ENCODE data around the gene ZBTB21. TPM values are rescaled to one million over a fixed set of nuclear protein-coding genes. Genes with fewer than 3 reads are reported as not detected.

Gene ZBTB21
- total and polyA plus RNA-seq, 2 of the 8 experiments (the other 6 are each of a cell fraction or from before 2014, with no cell fraction given) = 3.9 to 17.8 TPM

DNA sequence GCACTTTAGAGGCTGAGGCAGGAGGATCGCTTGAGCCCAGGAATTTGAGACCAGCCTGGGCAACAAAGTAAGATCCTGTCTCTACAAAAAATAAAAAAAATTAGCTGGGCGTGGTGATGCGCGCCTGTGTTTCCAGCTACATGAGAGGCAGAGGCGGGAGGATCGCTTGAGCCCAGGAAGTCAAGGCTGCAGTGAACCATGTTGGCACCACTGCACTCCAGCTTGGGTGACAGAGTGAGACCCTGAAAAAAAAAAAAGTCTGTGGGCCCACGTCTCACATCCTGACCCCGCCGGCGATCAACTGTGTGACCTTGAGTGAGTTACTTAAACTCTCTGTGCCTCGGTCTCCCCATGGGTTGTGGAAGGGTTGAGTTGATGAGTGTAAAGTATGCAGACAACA, 12.7 kb upstream of the ZBTB21 start:
- Histone ChIP-seq H3K27ac (ENCODE audit: low read depth, low read length) (no peak overlapping the region), H3K79me1 (ENCODE audit: low read depth, low read length) (no peaks in the 10 kb centered on the region), H3K23ac (ENCODE audit: insufficient read length) (no peak overlapping the region), H3K79me2 (ENCODE audit: control insufficient read depth in 1 of 2, insufficient read depth in 2 of 2, low read length in 2 of 2) (no peaks in the 10 kb centered on the region), H2BK15ac (ENCODE audit: low read length) (no peak overlapping the region), H3K14ac (ENCODE audit: insufficient read length) (no peak overlapping the region), H3K18ac (ENCODE audit: extremely low read depth, low read length) (no peak overlapping the region), H2BK5ac (ENCODE audit: low read depth, low read length) (no peak overlapping the region), H4K5ac (ENCODE audit: insufficient read length, low read depth, low read length) (no peak overlapping the region), H2BK12ac (ENCODE audit: low read depth, low read length) (no peak overlapping the region; the same call in 1 of the 2 replicates), H3K23me2 (ENCODE audit: low read depth, low read length) (peaks cover 10% of the 10 kb centered on the region; the same call in 1 of the 2 replicates), H3K9me3 (ENCODE audit: insufficient read depth in 2 of 2, low read depth in 1 of 2, low read length in 1 of 2) (no peaks in the 10 kb centered on the region), H3K36me3 (ENCODE audit: control insufficient read depth in 2 of 4, insufficient read depth in 4 of 4, low read length in 3 of 4) (no peaks in the 10 kb centered on the region), H4K8ac (ENCODE audit: extremely low read depth, insufficient read depth, low read length) (no peak overlapping the region; the same call in 1 of the 2 replicates), H3K4me1 (replicated peaks in 1 of 4; ENCODE audit: control insufficient read depth in 3 of 4, insufficient read depth in 4 of 4, low read length in 3 of 4) (peaks cover 2 to 11% (median 5%) of the 10 kb centered on the region in 4 experiments; a peak in 6 of 7 replicates), H2AFZ (ENCODE audit: low read length) (no peak overlapping the region), H4K20me1 (replicated peaks in 1 of 2; ENCODE audit: control insufficient read depth in 1 of 2, insufficient read depth in 2 of 2, low read length in 2 of 2) (peaks cover 0 to 7% of the 10 kb centered on the region in 2 experiments), H3K56ac (replicated peaks; ENCODE audit: insufficient read length, low read depth, low read length) (no peak overlapping the region), H3K9ac (replicated peaks in 1 of 4; ENCODE audit: extremely low read depth in 1 of 4, low read depth in 3 of 4, low read length in 3 of 4) (no peak overlapping the region), H3K4me3 (ENCODE audit: extremely low read depth in 1 of 4, insufficient read depth in 2 of 4, low read depth in 3 of 4, low read length in 4 of 4) (no peak overlapping the region), H3K4me2 (ENCODE audit: insufficient read depth in 1 of 2, low read depth in 2 of 2, low read length in 2 of 2) (no peak overlapping the region), H2AK5ac (ENCODE audit: low read depth, low read length) (no peak overlapping the region), H3K27me3 (replicated peaks in 1 of 4; ENCODE audit: control insufficient read depth in 3 of 4, extremely low read depth in 1 of 4, insufficient read depth in 3 of 4, low read length in 3 of 4) (no peaks in the 10 kb centered on the region; a peak in 3 of 7 replicates), H3K4ac (replicated peaks; ENCODE audit: insufficient read length, low read depth, low read length) (no peak overlapping the region), H4K91ac (replicated peaks; ENCODE audit: insufficient read length, low read length) (no peak overlapping the region), H2BK20ac (ENCODE audit: low read length) (no peak overlapping the region), H2BK120ac (replicated peaks; ENCODE audit: low read depth, low read length) (no peak overlapping the region)
- POLR2A ChIA-PET (ENCODE audit: partially characterized antibody) = no interaction called here
- TF ChIP-seq RNF2 (IDR thresholded peaks at IDR 0.05; ENCODE audit: borderline replicate concordance, low read depth, low read length, missing control alignments, poor library complexity, severe bottlenecking) = no peak
- TF ChIP-seq BRCA1 (IDR thresholded peaks at IDR 0.05; ENCODE audit: low read depth, low read length) = no peak
- TF ChIP-seq GABPA (IDR thresholded peaks at IDR 0.05; ENCODE audit: borderline replicate concordance, insufficient read depth, low read length) = no peak
- TF ChIP-seq JUND (IDR thresholded peaks at IDR 0.05; ENCODE audit: low read length) = no peak
- TF ChIP-seq MAFK (IDR thresholded peaks at IDR 0.05; ENCODE audit: low read depth, low read length) = no peak
- DNase-seq (ENCODE audit: low read depth in 1 of 2, low spot score in 2 of 2) (no peak), FAIRE-seq (no peak)
- CTCF ChIA-PET (ENCODE audit: partially characterized antibody) = interaction anchor here (0.6 to 1.9 kb wide), 2 partner anchors 60 to 150 kb away, joined by 3 to 4 read pairs; no protein-coding TSS in a partner anchor
- WGBS, 2 experiments (ENCODE audit: extremely low coverage in 1 of 2, insufficient coverage in 1 of 2, insufficient read length in 1 of 2, insufficient replicate concordance in 2 of 2, low coverage in 1 of 2, low lambda C conversion rate in 2 of 2, missing lambda C conversion rate in 1 of 2) = 97% methylated on average over 11 of the region's 11 CpGs; no CpG with 5 or more reads in 1 of the 2 experiments
